Stimulated activated naive B cell treated with anti-CD40 and anti-IgM and Interleukin-4, amounts not matched to agents 10 μg/mL and 1 μg/mL and 100 μg/mL, for 72 hours (primary cell): ENCODE measurements around the gene TRAPPC3.

Experiments used
- ATAC-seq, 2 donors: fragments of 150-1000 bp; cut with Tn5 transposase; replicated peaks; 2 replicates each; pipeline ENCODE4 v1.10.0; 2021; ENCODE audit warnings: moderate library complexity in 1 of 2
- DNase-seq: peaks from one replicate; pipeline ENCODE4 v3.0.0; 2021
- H3K27ac Mint-ChIP-seq: one replicate; pipeline ENCODE4 v1.8.0; 2022; ENCODE audit warnings: mild to moderate bottlenecking, mixed read lengths
- H3K27me3 Mint-ChIP-seq, 2 donors: one replicate each; pipeline ENCODE4 v1.8.0; 2022; ENCODE audit warnings: mixed read lengths in 2 of 2
- H3K36me3 Mint-ChIP-seq, 2 donors: one replicate each; pipeline ENCODE4 v1.8.0; 2022; ENCODE audit warnings: mixed read lengths in 2 of 2, mild to moderate bottlenecking in 1 of 2
- H3K4me1 Mint-ChIP-seq, 2 donors: one replicate each; pipeline ENCODE4 v1.8.0; 2022; ENCODE audit warnings: mixed read lengths in 2 of 2, mild to moderate bottlenecking in 1 of 2
- H3K4me3 Mint-ChIP-seq, 2 donors: one replicate each; pipeline ENCODE4 v1.8.0; 2022; ENCODE audit warnings: mild to moderate bottlenecking in 2 of 2, mixed read lengths in 2 of 2, moderate library complexity in 1 of 2
- H3K9me3 Mint-ChIP-seq, 2 donors: one replicate each; pipeline ENCODE4 v1.8.0; 2022; ENCODE audit warnings: mixed read lengths in 2 of 2, mild to moderate bottlenecking in 1 of 2

The TRAPPC3 gene

GRCh38 chr1:36134031-36134430 lies 15.3 kb downstream of the TRAPPC3 start:
- no peak for ATAC-seq
- no peaks in the 10 kb centered on the region for H3K27me3 Mint-ChIP-seq
- H3K27ac Mint-ChIP-seq: no peak overlapping the region
- peaks cover 5 to 21% of the 10 kb centered on the region in 2 donors for H3K36me3 Mint-ChIP-seq
- H3K4me1 Mint-ChIP-seq: peaks cover 0 to 4% of the 10 kb centered on the region in 2 donors
- no peaks in the 10 kb centered on the region for H3K9me3 Mint-ChIP-seq
- no peak for DNase-seq
- H3K4me3 Mint-ChIP-seq: no peak overlapping the region

GRCh38 chr1:36133484-36133883 lies 15.8 kb downstream of the TRAPPC3 start:
- Mint-ChIP-seq H3K27me3 (no peaks in the 10 kb centered on the region), H3K4me3 (no peak overlapping the region), H3K36me3 (peaks cover 5 to 19% of the 10 kb centered on the region in 2 donors), H3K9me3 (no peaks in the 10 kb centered on the region), H3K4me1 (peaks cover 0 to 4% of the 10 kb centered on the region in 2 donors), H3K27ac (no peak overlapping the region)
- no peak for DNase-seq
- no peak for ATAC-seq

- peaks cover 0 to 4% of the 10 kb centered on the region in 2 donors for H3K4me1 Mint-ChIP-seq
- no peak overlapping the region for H3K4me3 Mint-ChIP-seq
- no peak overlapping the region for H3K27ac Mint-ChIP-seq
- ATAC-seq (no peak), DNase-seq (no peak)
- no peaks in the 10 kb centered on the region for H3K9me3 Mint-ChIP-seq
- H3K27me3 Mint-ChIP-seq: no peaks in the 10 kb centered on the region
- peaks cover 0 to 7% of the 10 kb centered on the region in 2 donors for H3K36me3 Mint-ChIP-seq
Observed at GRCh38 chr1:36132029-36132428, 17.3 kb downstream of the TRAPPC3 start.

GRCh38 chr1:36128905-36129206 lies 20.4 kb downstream of the TRAPPC3 start:
- no peak for ATAC-seq
- DNase-seq: no peak
- H3K4me3 Mint-ChIP-seq: no peak overlapping the region
- H3K9me3 Mint-ChIP-seq: no peaks in the 10 kb centered on the region
- no peak overlapping the region for H3K27ac Mint-ChIP-seq
- H3K4me1 Mint-ChIP-seq: peaks cover 14 to 22% of the 10 kb centered on the region in 2 donors
- H3K36me3 Mint-ChIP-seq: no peaks in the 10 kb centered on the region
- peaks cover 17 to 21% of the 10 kb centered on the region in 2 donors for H3K27me3 Mint-ChIP-seq

GRCh38 chr1:36128126-36128904 lies 21.0 kb downstream of the TRAPPC3 start:
- Mint-ChIP-seq H3K9me3 (no peaks in the 10 kb centered on the region), H3K4me1 (peaks cover 18 to 27% of the 10 kb centered on the region in 2 donors), H3K27me3 (peaks cover 21% of the 10 kb centered on the region in 2 donors), H3K4me3 (no peak overlapping the region), H3K36me3 (no peaks in the 10 kb centered on the region), H3K27ac (no peak overlapping the region)
- no peak for DNase-seq
- no peak for ATAC-seq

- H3K9me3 Mint-ChIP-seq: no peaks in the 10 kb centered on the region
- H3K27ac Mint-ChIP-seq: no peak overlapping the region
- H3K4me1 Mint-ChIP-seq: peaks cover 28 to 39% of the 10 kb centered on the region in 2 donors
- H3K4me3 Mint-ChIP-seq: peak overlapping the region in 1 of 2 donors; percentile 6
- H3K27me3 Mint-ChIP-seq: peaks cover 21 to 29% of the 10 kb centered on the region in 2 donors
- ATAC-seq (no peak), DNase-seq (no peak)
- H3K36me3 Mint-ChIP-seq: no peaks in the 10 kb centered on the region
Observed at GRCh38 chr1:36126797-36127500, 22.3 kb downstream of the TRAPPC3 start.

GRCh38 chr1:36126005-36126716 lies 23.1 kb downstream of the TRAPPC3 start:
- peaks cover 28 to 39% of the 10 kb centered on the region in 2 donors for H3K4me1 Mint-ChIP-seq
- DNase-seq: no peak
- no peak for ATAC-seq
- peaks cover 21 to 29% of the 10 kb centered on the region in 2 donors for H3K27me3 Mint-ChIP-seq
- H3K4me3 Mint-ChIP-seq: peak overlapping the region; percentile 70 to 73
- no peak overlapping the region for H3K27ac Mint-ChIP-seq
- H3K9me3 Mint-ChIP-seq: no peaks in the 10 kb centered on the region
- no peaks in the 10 kb centered on the region for H3K36me3 Mint-ChIP-seq

- DNase-seq (no peak), ATAC-seq (peak in 1 of 2 donors; percentile 19)
- H3K9me3 Mint-ChIP-seq: no peaks in the 10 kb centered on the region
- H3K4me1 Mint-ChIP-seq: peaks cover 28 to 39% of the 10 kb centered on the region in 2 donors
- H3K36me3 Mint-ChIP-seq: no peaks in the 10 kb centered on the region
- peaks cover 21 to 29% of the 10 kb centered on the region in 2 donors for H3K27me3 Mint-ChIP-seq
- peak within 1 kb of the TSS; percentile 69 for H3K27ac Mint-ChIP-seq
- peak within 1 kb of the TSS; percentile 72 to 77 for H3K4me3 Mint-ChIP-seq
Observed at GRCh38 chr1:36125129-36125991, 23.9 kb downstream of the TRAPPC3 start, which contains the start of gene COL8A2. Gene COL8A2, minus strand, starts transcription at chr1:36125222. Its CDS starts 24,980 bp downstream, at chr1:36100242.

- Mint-ChIP-seq H3K36me3 (no peaks in the 10 kb centered on the region), H3K27ac (peak overlapping the region; percentile 69)
- ATAC-seq: no peak
Observed at GRCh38 chr1:36124404-36125128, 24.7 kb downstream of the TRAPPC3 start.

GRCh38 chr1:36123356-36123755 lies 25.9 kb downstream of the TRAPPC3 start:
- DNase-seq (peak; percentile 58), ATAC-seq (peak; percentile 86)
- no peaks in the 10 kb centered on the region for H3K9me3 Mint-ChIP-seq
- peaks cover 28 to 39% of the 10 kb centered on the region in 2 donors for H3K4me1 Mint-ChIP-seq
- H3K4me3 Mint-ChIP-seq: peak overlapping the region; percentile 33 to 72
- peaks cover 21 to 29% of the 10 kb centered on the region in 2 donors for H3K27me3 Mint-ChIP-seq
- H3K36me3 Mint-ChIP-seq: no peaks in the 10 kb centered on the region
- H3K27ac Mint-ChIP-seq: peak overlapping the region; percentile 68

More at GRCh38 chr1:36124404-36125128, 24.7 kb downstream of the TRAPPC3 start:
- Mint-ChIP-seq H3K4me1 (peaks cover 28 to 39% of the 10 kb centered on the region in 2 donors), H3K9me3 (no peaks in the 10 kb centered on the region), H3K27me3 (peaks cover 21 to 29% of the 10 kb centered on the region in 2 donors), H3K4me3 (peak overlapping the region; percentile 72 to 77)
- DNase-seq: no peak

- Mint-ChIP-seq H3K36me3 (no peaks in the 10 kb centered on the region), H3K27ac (no peak overlapping the region), H3K9me3 (no peaks in the 10 kb centered on the region), H3K4me3 (peak overlapping the region; percentile 3 to 72), H3K27me3 (peaks cover 21 to 29% of the 10 kb centered on the region in 2 donors), H3K4me1 (peaks cover 28 to 39% of the 10 kb centered on the region in 2 donors)
- DNase-seq (no peak), ATAC-seq (no peak)
Observed at GRCh38 chr1:36122062-36123030, 26.9 kb downstream of the TRAPPC3 start.

GRCh38 chr1:36119456-36119855 lies 29.8 kb downstream of the TRAPPC3 start:
- Mint-ChIP-seq H3K27ac (no peak overlapping the region), H3K36me3 (peaks cover 0 to 1% of the 10 kb centered on the region in 2 donors), H3K4me1 (peaks cover 14 to 23% of the 10 kb centered on the region in 2 donors), H3K4me3 (no peak overlapping the region), H3K9me3 (no peaks in the 10 kb centered on the region), H3K27me3 (peaks cover 4 to 19% of the 10 kb centered on the region in 2 donors)
- ATAC-seq (no peak), DNase-seq (no peak)
